H1 (cell line): Measurements from ENCODE around the gene SCN8A. TPM values are rescaled to one million over a fixed set of nuclear protein-coding genes. Genes with fewer than 3 reads are reported as not detected.

Source experiments
- CTCF ChIA-PET: fragments of 300-600 bp; sonication (Branson Sonifier 250); formaldehyde crosslinking; loops from one replicate; lab custom pipeline; 2021; ENCODE audit not compliant: partially characterized antibody; lab: Charles Lee
- POLR2A ChIA-PET: fragments of 300-600 bp; sonication (Branson Sonifier 250); formaldehyde crosslinking; loops from one replicate; lab custom pipeline; 2021; ENCODE audit warnings: inconsistent platforms; ENCODE audit not compliant: partially characterized antibody; lab: Charles Lee
- DNase-seq, 2 experiments: peaks; one replicate each; pipeline versions ENCODE4 v3.0.0 to v3.0.0-alpha.2; 2010 to 2022; ENCODE audit warnings: low spot score in 2 of 2, low read depth in 1 of 2, mixed read lengths in 1 of 2
- FAIRE-seq: peaks from 2 replicates; lab custom pipeline; 2011; peaks lifted over from hg19 to GRCh38; lab: Jason Lieb, UNC
- H2AFZ ChIP-seq: 2 replicates; pipeline ENCODE4 v1.8.1; 2012; ENCODE audit warnings: low read length, inconsistent platforms
- H2AK5ac ChIP-seq: 2 replicates; pipeline ENCODE4 v1.6.1; 2013; ENCODE audit warnings: low read depth, low read length
- H2BK120ac ChIP-seq: replicated peaks from 2 replicates; pipeline ENCODE3; 2013; ENCODE audit warnings: low read depth, low read length, inconsistent platforms
- H2BK12ac ChIP-seq: 2 replicates; pipeline ENCODE4 v1.6.1; 2013; ENCODE audit warnings: low read depth, low read length
- H2BK15ac ChIP-seq: 2 replicates; pipeline ENCODE4 v1.6.1; 2013; ENCODE audit warnings: low read length
- H2BK20ac ChIP-seq: 2 replicates; pipeline ENCODE4 v1.6.1; 2013; ENCODE audit warnings: low read length
- H2BK5ac ChIP-seq: 2 replicates; pipeline ENCODE4 v1.6.1; 2013; ENCODE audit warnings: low read depth, low read length
- H3K14ac ChIP-seq: 2 replicates; pipeline ENCODE4 v1.6.1; 2013; ENCODE audit warnings: inconsistent platforms; ENCODE audit not compliant: insufficient read length
- H3K18ac ChIP-seq: 2 replicates; pipeline ENCODE4 v1.6.1; 2013; ENCODE audit warnings: low read length; ENCODE audit errors: extremely low read depth
- H3K23ac ChIP-seq: 2 replicates; pipeline ENCODE4 v1.6.1; 2013; ENCODE audit warnings: inconsistent platforms; ENCODE audit not compliant: insufficient read length
- H3K23me2 ChIP-seq: 2 replicates; pipeline ENCODE4 v1.6.1; 2013; ENCODE audit warnings: low read depth, low read length
- H3K27ac ChIP-seq: 2 replicates; pipeline ENCODE4 v1.6.1; 2011; ENCODE audit warnings: low read depth, low read length, inconsistent platforms
- H3K27me3 ChIP-seq, 4 experiments: replicated peaks in 1 of 4; 1 replicate in 1 of 4; 2 replicates in 3 of 4; pipeline versions ENCODE4 v1.6.1 to v1.8.1; 2011 to 2013; ENCODE audit warnings: low read length in 3 of 4, mild to moderate bottlenecking in 3 of 4, inconsistent platforms in 2 of 4, mixed read lengths in 2 of 4, moderate library complexity in 1 of 4; ENCODE audit not compliant: control insufficient read depth in 3 of 4, insufficient read depth in 3 of 4; ENCODE audit errors: extremely low read depth in 1 of 4
- H3K36me3 ChIP-seq, 4 experiments: 2 replicates each; pipeline versions ENCODE4 v1.6.1 to v1.8.1; 2011 to 2013; ENCODE audit warnings: mild to moderate bottlenecking in 4 of 4, low read length in 3 of 4, moderate library complexity in 2 of 4, control low read depth in 1 of 4, inconsistent platforms in 1 of 4; ENCODE audit not compliant: insufficient read depth in 4 of 4, control insufficient read depth in 2 of 4
- H3K4ac ChIP-seq: replicated peaks from 2 replicates; pipeline ENCODE3; 2013; ENCODE audit warnings: low read length, low read depth, mixed read lengths, inconsistent platforms; ENCODE audit not compliant: insufficient read length
- H3K4me1 ChIP-seq, 4 experiments: replicated peaks in 1 of 4; 1 replicate in 1 of 4; 2 replicates in 3 of 4; pipeline versions ENCODE4 v1.6.1 to v1.8.1; 2011 to 2013; ENCODE audit warnings: low read length in 3 of 4, inconsistent platforms in 2 of 4, mixed read lengths in 1 of 4; ENCODE audit not compliant: insufficient read depth in 4 of 4, control insufficient read depth in 3 of 4
- H3K4me2 ChIP-seq, 2 experiments: 2 replicates each; pipeline versions ENCODE4 v1.6.1 to v1.8.1; 2011 to 2013; ENCODE audit warnings: low read depth in 2 of 2, low read length in 2 of 2, control low read depth in 1 of 2, inconsistent platforms in 1 of 2, mild to moderate bottlenecking in 1 of 2; ENCODE audit not compliant: insufficient read depth in 1 of 2
- H3K4me3 ChIP-seq, 4 experiments: fragments of 200-600, 300-600 bp in 1 of 4; sonication (generic), shearing (Covaris generic), sonication (Bioruptor Twin) in 1 of 4; 2 replicates each; pipeline versions ENCODE4 v1.5.1 to v1.8.1; 2011 to 2016; ENCODE audit warnings: low read length in 4 of 4, low read depth in 3 of 4, control low read depth in 2 of 4, inconsistent platforms in 2 of 4, mild to moderate bottlenecking in 2 of 4, mixed read lengths in 1 of 4, moderate library complexity in 1 of 4; ENCODE audit not compliant: insufficient read depth in 2 of 4; ENCODE audit errors: extremely low read depth in 1 of 4
- H3K56ac ChIP-seq: replicated peaks from 2 replicates; pipeline ENCODE3; 2013; ENCODE audit warnings: low read depth, mild to moderate bottlenecking, mixed read lengths, low read length, inconsistent platforms; ENCODE audit not compliant: insufficient read length
- H3K79me1 ChIP-seq: 2 replicates; pipeline ENCODE4 v1.6.1; 2013; ENCODE audit warnings: low read depth, low read length, control low read depth
- H3K79me2 ChIP-seq, 2 experiments: 2 replicates each; pipeline versions ENCODE4 v1.6.1 to v1.8.1; 2012 to 2013; ENCODE audit warnings: low read length in 2 of 2, mild to moderate bottlenecking in 2 of 2, inconsistent platforms in 1 of 2; ENCODE audit not compliant: insufficient read depth in 2 of 2, control insufficient read depth in 1 of 2
- H3K9ac ChIP-seq, 4 experiments: replicated peaks in 1 of 4; 1 replicate in 1 of 4; 2 replicates in 3 of 4; pipeline versions ENCODE4 v1.6.1 to v1.8.1; 2011 to 2013; ENCODE audit warnings: low read depth in 3 of 4, low read length in 3 of 4, control low read depth in 2 of 4, mild to moderate bottlenecking in 2 of 4, moderate library complexity in 2 of 4, inconsistent platforms in 1 of 4; ENCODE audit errors: extremely low read depth in 1 of 4
- H3K9me3 ChIP-seq, 2 experiments: 2 replicates each; pipeline versions ENCODE4 v1.6.1 to v1.8.1; 2012 to 2013; ENCODE audit warnings: mild to moderate bottlenecking in 2 of 2, moderate library complexity in 2 of 2, control low read depth in 1 of 2, inconsistent platforms in 1 of 2, low read depth in 1 of 2, low read length in 1 of 2, mixed read lengths in 1 of 2; ENCODE audit not compliant: insufficient read depth in 2 of 2
- H4K20me1 ChIP-seq, 2 experiments: replicated peaks in 1 of 2; 2 replicates each; pipeline versions ENCODE3 to v1.8.1; 2011 to 2013; ENCODE audit warnings: inconsistent platforms in 2 of 2, low read length in 2 of 2, mild to moderate bottlenecking in 1 of 2; ENCODE audit not compliant: insufficient read depth in 2 of 2, control insufficient read depth in 1 of 2
- H4K5ac ChIP-seq: 2 replicates; pipeline ENCODE4 v1.6.1; 2013; ENCODE audit warnings: low read length, low read depth, mixed read lengths, inconsistent platforms; ENCODE audit not compliant: insufficient read length
- H4K8ac ChIP-seq: 2 replicates; pipeline ENCODE4 v1.8.0; 2013; ENCODE audit warnings: mild to moderate bottlenecking, moderate library complexity, low read length, inconsistent platforms; ENCODE audit not compliant: insufficient read depth; ENCODE audit errors: extremely low read depth
- H4K91ac ChIP-seq: replicated peaks from 2 replicates; pipeline ENCODE3; 2013; ENCODE audit warnings: low read length, mixed read lengths, inconsistent platforms; ENCODE audit not compliant: insufficient read length
- ASH2L ChIP-seq: fragments of 200-600, 300-600 bp; sonication (generic); IDR thresholded peaks from one replicate; pipeline ENCODE4 v1.7.1; 2017; ENCODE audit warnings: low read length
- BRCA1 ChIP-seq: IDR thresholded peaks from 2 replicates; pipeline ENCODE4 v1.6.1; 2012; ENCODE audit warnings: low read depth, low read length, improper control_type of control experiment
- CTBP2 ChIP-seq: IDR thresholded peaks from 2 replicates; pipeline ENCODE4 v1.7.0; 2011; ENCODE audit warnings: borderline replicate concordance, mild to moderate bottlenecking, moderate library complexity, mixed read lengths, low read length; ENCODE audit not compliant: insufficient read depth, insufficient read length
- GABPA ChIP-seq: IDR thresholded peaks from 2 replicates; pipeline ENCODE4 v1.6.1; 2011; ENCODE audit warnings: mild to moderate bottlenecking, low read length, moderate library complexity, borderline replicate concordance; ENCODE audit not compliant: insufficient read depth
- JUND ChIP-seq: IDR thresholded peaks from 2 replicates; pipeline ENCODE4 v1.6.1; 2011; ENCODE audit warnings: mild to moderate bottlenecking, improper control_type of control experiment, low read length
- KDM1A ChIP-seq: fragments of 200-600, 300-600 bp; sonication (generic); IDR thresholded peaks from 2 replicates; pipeline ENCODE4 v1.7.1; 2016; ENCODE audit warnings: mild to moderate bottlenecking, low read length, borderline replicate concordance
- NANOG ChIP-seq: IDR thresholded peaks from 2 replicates; pipeline ENCODE4 v1.6.1; 2011; ENCODE audit warnings: low read length, low read depth, mild to moderate bottlenecking, inconsistent platforms; ENCODE audit not compliant: insufficient read depth, poor library complexity, severe bottlenecking
- PHF8 ChIP-seq: fragments of 200-600 bp; sonication (generic); conservative IDR thresholded peaks from 2 replicates; pipeline ENCODE4 v1.7.1; 2012; ENCODE audit warnings: low read depth, mild to moderate bottlenecking, inconsistent platforms, low read length, moderate library complexity
- RAD21 ChIP-seq, 2 experiments: IDR thresholded peaks in 1 of 2; conservative IDR thresholded peaks in 1 of 2; 2 replicates each; pipeline ENCODE4 v1.6.1; 2011; ENCODE audit warnings: low read depth in 2 of 2, low read length in 2 of 2, improper control_type of control experiment in 1 of 2, inconsistent platforms in 1 of 2, mild to moderate bottlenecking in 1 of 2, moderate library complexity in 1 of 2
- RFX5 ChIP-seq: IDR thresholded peaks from 2 replicates; pipeline ENCODE4 v1.6.1; 2011; ENCODE audit warnings: low read depth, low read length, improper control_type of control experiment, borderline replicate concordance
- SP1 ChIP-seq: IDR thresholded peaks from 2 replicates; pipeline ENCODE4 v1.6.1; 2011; ENCODE audit warnings: low read depth, low read length
- SUZ12 ChIP-seq: fragments of 200-600 bp; sonication (generic); IDR thresholded peaks from 2 replicates; pipeline ENCODE4 v1.6.1; 2012; ENCODE audit warnings: mild to moderate bottlenecking, inconsistent platforms, low read length, moderate library complexity, mixed read lengths
- TAF7 ChIP-seq: optimal IDR thresholded peaks from 2 replicates; pipeline ENCODE3; 2011; ENCODE audit warnings: low read depth, mild to moderate bottlenecking, inconsistent platforms, low read length, moderate library complexity, borderline replicate concordance
- WGBS, 2 experiments: shearing (Covaris generic) in 1 of 2; methylation state at CpG; one replicate each; pipeline versions ENCODE4 v1.1.6 to v1.1.7; 2013 to 2015; ENCODE audit warnings: low lambda C conversion rate in 2 of 2, mixed read lengths in 2 of 2, inconsistent platforms in 1 of 2, low coverage in 1 of 2, missing lambda C conversion rate in 1 of 2; ENCODE audit not compliant: insufficient replicate concordance in 2 of 2, insufficient coverage in 1 of 2, insufficient read length in 1 of 2; ENCODE audit errors: extremely low coverage in 1 of 2, missing lambda C conversion rate in 1 of 2; 5-methylcytosine and 5-hydroxymethylcytosine counted together
- polyA plus RNA-seq, 7 experiments: library from polyadenylated mRNA; depleted of rRNA in 3 of 7; stranded (reverse) in 5 of 7; unstranded in 2 of 7; fragments of >200 nt in 5 of 7; fragments of 200-250 nt in 2 of 7; gene quantifications; 1 replicate in 5 of 7; 2 replicates in 1 of 7; 4 replicates in 1 of 7; pipeline versions ENCODE4 v1.2.1 to v1.2.3, GENCODE V29; 2011 to 2013; ENCODE audit warnings: missing spikeins in 2 of 7, mixed read lengths in 2 of 7
- total RNA-seq: library from RNA; stranded (reverse); fragmentation: NEBNext Ultra II Directional; extraction: Animal tissue kit (Norgen Biotek cat#: 25700); gene quantifications from 2 replicates; pipeline ENCODE4 v1.2.1, GENCODE V29; 2021

The SCN8A gene
- total and polyA plus RNA-seq, 2 of the 8 experiments (the other 6 are each of a cell fraction or from before 2014, with no cell fraction given): 6.3 to 10.7 TPM

- ChIA-PET CTCF (interaction anchor here (0.7 to 6.8 kb wide), 4 partner anchors 11 to 330 kb away, joined by 3 to 90 read pairs (median 32); partner anchors contain the start of gene FIGNL2), POLR2A (interaction anchor here (1.0 to 11.2 kb wide), 2 partner anchors 8 to 9 kb away, joined by 5 to 107 read pairs; partner anchors contain the start of gene FIGNL2)
- Histone ChIP-seq H4K20me1 (no peaks in the 10 kb centered on the region), H2AK5ac (peak overlapping the region; percentile 44; the same call in 1 of the 2 replicates), H3K18ac (no peak overlapping the region), H2BK15ac (peak overlapping the region; percentile 34; the same call in 1 of the 2 replicates), H2BK120ac (no peak overlapping the region), H3K9me3 (no peaks in the 10 kb centered on the region), H3K27ac (no peak overlapping the region), H4K91ac (no peak overlapping the region), H3K36me3 (no peaks in the 10 kb centered on the region), H2BK20ac (0 out of 2 replicates have a peak overlapping the region, but pooled peaks have one; percentile 21), H3K4ac (no peak overlapping the region), H3K23me2 (peaks cover 14% of the 10 kb centered on the region), H2AFZ (no peak overlapping the region), H3K4me1 (peaks cover 16 to 27% (median 24%) of the 10 kb centered on the region in 4 experiments), H3K27me3 (peaks cover 0 to 2% (median under 1%) of the 10 kb centered on the region in 4 experiments; a peak in 3 of 7 replicates), H3K4me3 (no peak overlapping the region), H2BK5ac (no peak overlapping the region), H2BK12ac (no peak overlapping the region), H3K79me1 (no peaks in the 10 kb centered on the region), H3K14ac (no peak overlapping the region), H3K4me2 (no peak overlapping the region), H3K9ac (no peak overlapping the region), H3K56ac (no peak overlapping the region), H4K5ac (no peak overlapping the region), H3K23ac (no peak overlapping the region), H3K79me2 (no peaks in the 10 kb centered on the region), H4K8ac (no peak overlapping the region)
- DNase-seq (no peak), FAIRE-seq (no peak)
- 80% methylated on average over 3 of the region's 3 CpGs; no CpG with 5 or more reads in 1 of the 2 experiments for WGBS, 2 experiments
- TF ChIP-seq SP1: no peak
- TF ChIP-seq CTBP2: no peak
- TF ChIP-seq RAD21 (IDR thresholded peaks at IDR 0.05 in 1 of 2, conservative IDR thresholded peaks at IDR 0.05 in 1 of 2; ENCODE audit: low read depth in 2 of 2, low read length in 2 of 2): no peak
- TF ChIP-seq GABPA: no peak
- TF ChIP-seq JUND: no peak
- no peak for TF ChIP-seq TAF7
- TF ChIP-seq RFX5: no peak
- no peak for TF ChIP-seq NANOG
- no peak for TF ChIP-seq BRCA1
- TF ChIP-seq PHF8: no peak
- TF ChIP-seq KDM1A: no peak
- no peak for TF ChIP-seq ASH2L
- TF ChIP-seq SUZ12: no peak
Measured at GRCh38 chr12:51860986-51861385, 270.0 kb downstream of the SCN8A start.
